ENCODE results near the gene WSCD2.

Gene WSCD2

DNA sequence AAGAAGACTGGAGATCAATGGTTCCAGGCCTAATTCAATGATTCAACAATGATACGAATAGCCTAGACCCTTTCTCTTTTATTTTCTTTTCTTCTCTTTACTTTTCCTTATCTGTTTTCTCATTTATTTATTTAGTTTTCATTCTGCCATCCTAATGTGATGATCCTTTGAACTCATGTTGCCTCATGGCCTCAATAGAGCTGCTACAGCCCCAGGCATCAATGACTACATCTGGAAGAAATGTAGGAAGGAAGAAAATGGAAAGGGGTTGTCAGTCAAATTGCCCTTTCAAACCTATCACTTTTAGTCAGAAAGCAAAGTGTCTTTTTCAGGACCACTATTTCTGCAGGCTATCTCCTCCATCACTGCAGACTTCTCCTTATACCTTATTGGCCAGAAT is 140.1 kb downstream of the WSCD2 start:
- no peak for DNase-seq (ENCODE audit: low read depth)

DNA sequence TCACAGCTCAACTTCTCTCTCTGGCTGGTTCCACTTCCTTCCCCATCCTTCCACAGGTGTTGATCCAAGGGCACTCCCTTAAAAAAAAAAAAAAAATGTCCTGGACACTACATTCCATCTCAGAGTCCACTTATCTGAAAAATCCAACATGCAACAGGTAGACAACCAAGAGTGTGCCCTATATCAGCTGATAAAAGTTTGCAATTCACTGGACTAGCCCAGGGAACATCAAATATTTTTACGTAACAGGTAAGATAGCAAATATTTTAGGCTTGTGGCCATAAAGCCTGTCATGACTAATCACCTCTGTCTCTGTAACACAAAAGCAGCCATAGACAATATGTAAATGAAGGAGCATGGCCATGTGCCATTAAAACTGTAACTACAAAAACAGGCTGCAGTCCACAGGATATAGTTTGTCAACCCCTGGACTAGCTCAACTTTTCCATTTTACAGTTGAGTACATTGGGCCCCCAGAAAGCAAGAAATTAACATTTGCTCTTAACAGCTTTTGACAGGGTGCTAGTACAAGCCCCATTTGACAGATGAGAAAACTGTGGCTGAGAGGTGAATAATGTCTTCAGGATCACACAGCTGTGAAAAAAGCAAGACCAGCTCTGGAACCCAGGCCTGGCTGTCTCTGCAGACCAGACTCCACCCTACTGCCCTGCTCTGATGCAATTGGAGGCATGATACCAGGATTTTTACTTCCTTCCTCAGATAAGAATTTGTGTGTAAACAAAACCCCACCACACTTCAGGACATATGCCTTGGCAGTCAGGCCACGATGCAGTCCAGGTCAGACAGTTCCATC is 141.2 kb downstream of the WSCD2 start:
- DNase-seq (ENCODE audit: low read depth) = no peak

DNA sequence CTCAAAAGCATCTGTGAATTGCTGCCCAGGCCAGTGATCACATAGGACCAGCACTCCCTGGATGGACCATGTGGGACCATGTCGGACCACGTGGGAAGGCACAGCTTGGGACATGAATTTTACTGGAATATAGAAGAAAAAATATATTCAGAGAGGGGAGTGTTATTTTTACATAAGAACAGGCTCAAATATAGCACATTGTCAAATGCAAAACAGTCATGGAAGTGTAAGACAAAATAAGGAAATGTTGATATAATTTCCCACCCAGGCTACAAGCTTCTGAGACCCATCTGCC is 141.7 kb downstream of the WSCD2 start:
- no peak for DNase-seq (ENCODE audit: low read depth)

DNA sequence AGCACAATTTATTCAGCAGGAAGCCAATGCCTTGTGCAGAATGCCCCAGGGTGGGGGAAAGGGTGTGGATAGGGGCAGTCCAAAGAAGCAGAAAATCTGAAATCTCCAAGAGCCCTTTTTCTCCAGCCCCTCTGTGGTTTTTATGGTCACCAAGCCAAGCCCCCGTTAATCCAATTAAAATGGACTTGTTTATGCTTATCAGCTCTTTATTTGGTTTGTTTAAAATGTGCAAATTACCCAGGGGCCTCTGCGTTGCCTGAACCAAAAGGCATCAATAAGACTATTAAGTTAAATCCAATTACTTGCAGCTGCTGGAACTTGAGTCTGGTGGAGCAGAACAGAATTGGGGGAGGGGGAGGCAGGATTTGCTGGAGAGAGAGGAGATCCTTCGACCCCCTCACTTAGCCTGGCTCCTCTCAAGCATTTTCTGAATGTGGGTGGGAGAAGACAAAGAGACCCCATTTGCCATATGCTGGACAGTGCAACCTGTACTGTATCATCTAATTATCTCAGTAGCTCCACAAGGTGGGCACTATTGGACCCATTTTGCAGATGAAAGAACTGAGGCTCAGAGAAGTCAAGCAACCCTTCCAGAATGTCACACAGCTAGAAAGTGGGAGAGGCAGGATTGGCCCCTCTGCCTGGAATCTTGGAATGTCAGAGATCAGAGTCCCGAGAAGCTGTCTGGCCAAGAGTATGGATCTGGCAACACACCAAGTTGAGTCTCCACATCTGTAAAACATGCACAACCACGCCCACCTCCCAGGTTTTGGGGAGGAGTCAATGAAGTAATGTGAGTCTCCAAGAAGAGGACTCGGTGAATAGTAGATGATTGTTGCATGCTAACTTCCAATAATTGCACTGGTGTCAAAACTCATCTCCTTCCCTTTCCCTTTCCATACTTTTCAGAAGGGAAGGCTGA is 143.1 kb downstream of the WSCD2 start:
- no peak for DNase-seq (ENCODE audit: low read depth)

DNA sequence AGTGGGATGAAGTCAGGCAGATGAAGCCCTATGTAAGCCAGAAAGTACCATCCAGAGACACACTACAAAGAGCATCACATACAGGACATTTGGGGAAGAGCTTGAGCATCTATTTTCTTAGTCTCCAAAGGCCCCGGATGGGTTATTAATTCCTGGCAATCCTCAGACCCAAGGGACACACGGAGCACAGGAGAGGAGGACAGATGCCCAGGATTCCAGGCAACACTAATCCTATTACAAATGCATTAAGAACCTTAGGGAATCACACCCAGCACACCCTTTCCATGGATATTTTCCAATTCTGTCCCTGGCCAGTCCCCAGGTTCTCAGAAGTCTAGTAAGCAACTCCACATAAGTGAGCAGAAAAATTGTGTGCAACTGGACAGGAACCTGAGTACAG is 144.1 kb downstream of the WSCD2 start:
- no peak for DNase-seq (ENCODE audit: low read depth)

DNA sequence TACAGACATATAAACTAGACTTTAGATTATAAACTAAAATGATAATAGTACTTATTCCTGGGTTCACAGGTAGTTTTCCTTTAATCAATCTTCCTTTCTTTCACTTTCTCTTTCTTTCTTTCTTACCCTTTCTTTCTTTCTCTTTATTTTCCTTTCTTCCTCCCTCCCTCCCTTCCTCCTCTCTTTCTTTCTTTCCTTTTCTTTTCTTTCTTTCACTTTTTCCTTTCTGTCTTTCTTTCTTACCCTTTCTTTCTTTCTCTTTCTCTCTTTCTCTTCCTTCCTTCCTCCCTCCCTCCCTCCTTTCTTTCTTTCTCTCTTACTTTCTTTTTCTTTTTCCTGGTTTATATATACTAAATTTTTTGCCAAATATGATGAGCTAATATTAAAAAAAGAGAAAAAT is 148.5 kb downstream of the WSCD2 start:
- DNase-seq (ENCODE audit: low read depth) = no peak

DNA sequence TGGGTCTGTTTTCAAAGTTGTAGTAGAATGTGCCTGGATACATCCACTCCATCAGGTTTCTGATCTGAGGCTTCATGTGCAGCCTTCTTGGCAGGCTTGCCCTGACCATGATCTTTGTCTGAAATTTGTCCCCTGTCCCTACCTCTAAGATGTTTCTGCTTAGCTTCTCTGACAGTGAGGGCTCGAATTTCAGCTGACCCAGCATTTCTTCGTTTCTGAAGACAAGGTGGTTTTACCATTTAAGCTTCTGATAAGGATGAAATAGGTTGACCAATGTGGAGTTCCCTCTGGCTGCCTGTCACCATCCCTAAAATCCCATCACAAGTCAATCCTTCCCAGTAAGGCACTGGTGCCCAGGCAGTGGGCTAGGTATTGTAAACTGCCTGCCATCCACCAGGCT is 153.1 kb downstream of the WSCD2 start:
- DNase-seq (ENCODE audit: low read depth) = no peak

DNA sequence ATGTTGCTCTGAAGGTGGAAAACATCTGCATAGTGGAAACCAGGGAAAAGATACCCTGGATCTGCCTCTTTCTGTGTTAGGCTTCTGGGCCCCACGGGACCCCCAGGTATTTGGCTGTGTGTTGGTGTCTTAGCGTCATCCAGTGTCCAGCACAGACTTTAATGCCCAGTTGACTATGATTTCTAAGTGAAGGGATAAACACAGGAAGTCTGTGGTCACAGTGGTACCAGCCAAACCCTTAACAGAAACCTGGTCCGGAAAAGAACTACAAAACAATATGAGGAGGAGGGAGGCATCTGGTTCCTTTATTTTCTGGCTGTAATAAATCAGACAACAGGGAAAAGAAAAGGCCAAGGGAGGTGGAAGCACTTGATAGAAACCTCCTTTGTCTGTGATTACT is 153.6 kb downstream of the WSCD2 start:
- no peak for DNase-seq (ENCODE audit: low read depth)

DNA sequence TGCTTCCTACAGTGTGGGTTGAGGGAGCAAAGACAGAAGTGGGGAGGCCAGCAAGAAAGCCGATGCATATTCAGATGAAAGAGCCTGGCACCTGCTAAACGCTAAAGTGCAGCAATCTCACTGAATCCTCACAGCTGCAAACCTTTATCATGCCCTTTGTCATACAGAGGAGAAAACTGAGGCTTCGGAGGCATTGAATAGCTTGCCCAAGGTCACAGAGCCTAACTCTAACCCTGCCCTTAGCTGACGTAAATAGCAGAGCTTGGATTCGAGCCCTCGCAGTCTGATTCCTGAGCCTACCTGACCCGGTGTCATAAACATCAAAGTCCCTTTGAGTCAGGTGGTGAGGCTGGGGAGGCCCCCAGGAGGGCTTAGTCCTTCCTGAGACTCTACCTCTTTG is 155.1 kb downstream of the WSCD2 start:
- no peak for DNase-seq (ENCODE audit: low read depth)

DNA sequence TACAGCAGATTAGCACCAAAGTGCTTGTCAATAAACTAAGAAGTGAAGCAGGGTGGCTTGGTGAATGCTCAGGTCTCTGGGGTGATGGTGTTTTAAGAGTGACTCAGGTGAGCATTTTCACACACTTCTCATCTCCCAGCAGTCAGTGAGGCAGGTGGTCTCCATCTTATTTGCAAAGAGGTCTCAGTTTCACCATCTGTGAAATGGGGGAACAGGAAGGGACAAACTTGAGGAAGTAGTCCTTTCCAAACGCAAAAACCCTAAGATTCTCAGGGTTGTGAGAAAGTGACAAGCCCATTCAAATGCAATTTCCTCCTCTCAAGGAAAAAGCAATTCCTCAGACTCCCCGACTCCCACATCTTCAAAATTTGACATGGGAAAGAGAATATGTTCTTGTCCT is 155.9 kb downstream of the WSCD2 start:
- no peak for DNase-seq (ENCODE audit: low read depth)

DNA sequence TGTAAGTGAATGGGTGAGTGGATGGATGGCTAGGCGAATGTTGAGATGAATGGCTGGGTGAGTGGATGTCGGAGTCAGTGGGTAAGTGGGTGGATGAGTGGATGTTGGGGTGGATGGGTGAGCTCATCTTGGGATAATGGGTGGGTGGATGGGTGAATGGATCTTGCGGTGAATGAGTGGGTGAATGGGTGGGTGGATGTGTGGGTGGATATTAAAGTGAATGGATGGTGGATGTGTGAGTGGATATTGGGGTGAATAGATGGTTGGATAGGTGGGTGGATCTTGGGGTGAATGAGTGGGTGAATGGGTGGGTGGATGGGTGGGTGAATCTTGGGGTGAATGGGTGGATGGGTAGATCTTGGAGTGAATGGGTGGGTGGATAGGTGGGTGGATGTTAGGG is 158.1 kb downstream of the WSCD2 start:
- DNase-seq (ENCODE audit: low read depth) = no peak

DNA sequence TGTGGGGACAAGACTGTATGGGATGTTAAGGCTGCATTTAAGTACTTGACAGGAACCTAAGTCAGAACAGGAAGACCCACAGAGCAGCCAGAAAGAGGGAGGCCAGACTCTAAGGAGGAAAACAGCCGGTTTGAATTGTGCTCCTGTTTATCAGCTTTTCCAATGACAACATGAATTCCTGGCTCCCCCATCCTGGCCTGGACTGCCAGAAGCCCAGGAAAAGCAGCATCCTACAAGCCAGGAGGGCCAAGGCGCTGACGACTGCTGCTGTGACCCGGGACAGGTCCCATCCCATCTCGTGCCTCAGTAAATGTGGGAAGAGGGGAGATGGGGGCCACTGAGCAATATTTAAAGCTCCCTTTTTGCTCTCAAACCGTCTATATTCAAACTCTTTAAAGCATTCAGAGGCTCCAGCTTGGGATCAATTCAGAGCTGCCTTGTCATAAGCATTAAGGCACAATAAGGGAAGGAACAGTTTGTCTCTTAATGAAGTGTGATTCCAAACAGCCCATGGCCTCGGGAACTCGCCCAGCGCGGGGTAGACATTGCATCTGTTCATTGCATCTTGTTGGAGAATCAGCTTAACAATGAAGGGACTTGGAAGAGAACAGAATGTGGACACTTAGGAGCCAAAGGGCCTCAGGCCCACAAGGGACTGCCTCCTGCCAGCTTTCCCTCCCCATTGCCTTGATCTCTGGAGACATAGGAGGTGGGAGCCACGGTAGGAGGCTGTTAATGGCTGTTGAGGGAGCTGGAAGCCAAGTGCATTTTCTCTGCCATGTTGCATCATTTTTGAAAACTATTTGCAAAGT is 160.5 kb downstream of the WSCD2 start:
- DNase-seq (ENCODE audit: low read depth) = no peak

DNA sequence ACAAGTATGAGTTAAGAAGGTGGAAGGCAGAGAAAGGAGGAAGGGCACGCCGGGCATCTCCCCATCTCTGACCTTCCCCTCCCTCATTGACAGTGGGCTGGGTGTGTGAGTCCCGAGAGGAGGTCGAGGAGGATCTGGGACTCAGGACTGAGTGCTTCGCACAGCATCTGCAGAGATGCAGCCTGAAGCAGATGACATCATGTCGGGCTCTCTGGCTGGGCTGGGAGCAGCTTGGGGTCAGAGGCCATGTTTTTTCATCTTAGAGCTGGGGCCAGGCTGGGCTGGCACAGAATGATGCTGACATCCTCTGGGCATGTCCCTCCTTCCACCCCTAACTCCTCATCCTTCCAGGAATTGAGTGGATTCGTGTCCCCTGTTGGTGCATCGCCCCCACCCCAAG is 166.6 kb downstream of the WSCD2 start:
- DNase-seq (ENCODE audit: low read depth) = no peak

DNA sequence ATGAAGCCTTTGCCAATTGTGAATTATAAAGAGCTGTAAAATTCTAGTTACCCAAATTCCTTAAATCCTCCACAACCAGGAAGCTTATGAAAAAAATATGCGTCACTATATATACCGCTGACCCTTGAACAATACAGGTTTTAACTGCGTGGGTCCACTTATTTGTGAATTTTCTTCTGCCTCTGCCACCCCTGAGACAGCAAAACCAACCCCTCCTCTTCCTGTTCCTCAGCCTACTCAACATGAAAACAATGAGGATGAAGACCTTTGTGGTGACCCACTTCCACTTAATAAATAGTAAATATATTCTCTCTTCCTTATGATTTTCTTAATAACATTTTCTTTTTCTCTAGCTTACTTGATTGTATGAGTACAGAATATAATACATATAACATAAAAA is 167.9 kb downstream of the WSCD2 start:
- DNase-seq (ENCODE audit: low read depth) = no peak

DNA sequence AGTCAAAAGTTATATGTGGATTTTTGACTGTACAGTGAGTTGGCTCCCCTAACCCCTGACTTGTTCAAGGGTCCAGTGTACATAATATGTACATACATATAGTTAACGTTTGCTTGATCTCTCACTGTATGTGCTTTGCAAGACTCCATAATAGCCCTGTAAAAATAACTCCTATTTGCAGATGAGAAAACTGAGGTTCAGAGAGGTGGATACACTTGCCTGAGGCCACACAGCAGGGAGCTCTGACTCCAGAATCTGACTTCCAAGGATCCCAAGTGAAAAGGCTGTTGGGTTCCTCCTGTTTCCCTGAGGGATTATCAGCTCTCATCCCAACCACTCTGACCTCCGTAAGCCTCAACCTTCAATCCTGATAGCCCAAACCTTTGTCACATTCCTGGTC is 168.3 kb downstream of the WSCD2 start:
- no peak for DNase-seq (ENCODE audit: low read depth)

DNA sequence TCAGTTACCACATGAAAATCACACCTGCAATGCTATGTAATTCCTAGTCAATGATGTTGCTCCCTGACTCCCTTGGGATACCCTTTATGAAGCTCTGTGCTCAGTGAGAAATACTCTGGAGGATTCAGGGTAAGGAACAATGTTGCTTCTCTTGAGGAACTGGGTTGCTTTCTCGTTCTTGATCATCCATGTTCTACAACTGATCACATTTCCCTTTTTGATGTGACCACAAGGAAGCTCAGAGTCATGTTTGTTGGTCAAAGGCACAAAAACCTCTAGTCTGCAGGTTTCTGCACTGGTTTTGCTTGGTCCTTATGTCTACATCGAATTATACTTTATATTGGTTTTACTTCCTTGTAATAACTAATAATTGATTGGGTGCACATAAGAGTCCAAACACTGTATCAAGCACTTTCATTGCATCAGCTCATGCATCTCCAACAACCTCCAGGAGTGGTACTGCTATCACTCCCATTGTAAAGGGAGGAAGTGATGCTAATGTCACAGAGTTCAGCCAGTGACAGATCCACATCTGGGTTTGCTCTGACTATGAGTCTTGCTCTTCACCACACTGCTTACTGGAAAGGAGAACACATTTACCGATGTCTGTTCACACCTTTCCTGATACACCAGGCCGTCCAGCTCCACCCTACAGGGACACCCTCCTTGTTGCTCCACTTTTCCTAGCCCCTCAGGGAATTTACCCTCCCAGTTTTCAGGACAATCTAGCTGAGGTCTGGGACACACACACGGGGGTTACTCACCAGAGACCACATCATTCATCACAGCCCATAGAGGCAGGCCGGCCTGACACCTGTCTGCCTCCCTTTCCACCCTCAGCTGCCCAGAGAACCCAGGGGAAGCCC is 169.0 kb downstream of the WSCD2 start:
- DNase-seq (ENCODE audit: low read depth) = no peak

DNA sequence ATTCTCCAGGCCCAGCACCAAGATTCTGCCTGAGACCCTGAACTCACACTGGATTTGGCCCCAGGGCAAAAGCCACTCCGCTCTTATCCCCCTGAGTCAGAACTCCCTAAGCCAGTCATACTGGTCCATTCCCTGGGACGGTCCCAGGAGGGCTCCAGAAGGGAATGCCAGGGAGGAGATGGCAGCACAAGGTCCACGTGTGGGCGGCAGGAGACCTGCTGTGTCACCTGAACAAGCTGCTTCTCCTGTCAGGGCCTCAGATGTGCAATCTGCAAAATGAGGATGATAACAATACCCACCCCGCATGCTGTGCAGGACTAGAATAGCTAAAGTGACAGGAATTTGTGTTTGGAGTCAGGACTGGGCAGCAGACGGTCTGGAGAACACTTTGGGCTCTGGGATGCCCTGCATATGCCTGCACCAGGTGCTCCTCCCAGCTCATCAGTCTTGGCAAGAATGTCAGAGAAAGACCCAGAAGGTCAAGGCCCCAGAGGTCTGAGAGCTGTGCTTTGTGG is 169.7 kb downstream of the WSCD2 start:
- no peak for DNase-seq (ENCODE audit: low read depth)

DNA sequence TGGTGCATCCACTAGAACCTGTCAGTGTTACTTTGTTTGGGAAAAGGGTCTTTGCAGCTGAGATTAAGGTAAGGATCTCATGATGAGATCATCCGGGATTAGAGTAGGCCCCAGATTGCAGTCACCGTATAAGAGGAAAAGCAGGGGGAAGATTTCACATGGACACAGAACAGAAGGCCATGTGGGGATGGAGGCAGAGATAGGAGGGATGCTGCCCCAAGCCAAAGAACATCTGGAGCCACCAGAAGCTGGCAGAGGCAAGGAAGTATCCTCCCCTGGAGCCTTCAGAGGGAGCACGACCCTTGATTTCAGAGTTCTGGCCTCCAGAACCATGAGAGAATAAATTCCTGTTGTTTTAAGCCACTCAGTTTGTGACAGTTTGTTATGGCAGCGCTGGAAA is 170.4 kb downstream of the WSCD2 start:
- DNase-seq (ENCODE audit: low read depth) = no peak

All from T follicular helper cell (primary cell).